Measurements from ENCODE around the gene KRT6B.
"Not testable (repeated sequence)": the region's sequence is repeated elsewhere in the genome, so short reads cannot be mapped to it uniquely, and the experiment has no call there.

KRT6B gene

DNA sequence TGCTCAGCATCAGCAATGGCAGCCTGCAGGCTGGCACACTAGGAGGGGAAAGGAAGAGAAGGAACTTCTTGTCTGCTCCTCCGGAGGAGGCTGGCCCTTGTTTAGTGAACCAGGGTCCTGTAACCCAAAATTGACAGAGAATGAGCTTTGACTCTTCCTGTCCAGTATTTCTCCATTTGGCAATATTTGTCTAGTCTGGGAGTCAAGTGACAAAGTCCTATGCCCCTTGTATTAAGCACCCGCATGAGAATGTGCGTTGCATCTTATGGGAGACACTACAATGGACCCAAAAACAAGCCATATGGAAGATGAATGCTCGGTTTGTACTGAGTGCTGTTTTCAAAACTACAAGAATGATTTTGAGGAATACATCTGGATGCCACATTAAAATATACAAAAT lies 17.9 kb upstream of the KRT6B start:
- DNase-seq (ENCODE audit: low read depth, low spot score): no peak

DNA sequence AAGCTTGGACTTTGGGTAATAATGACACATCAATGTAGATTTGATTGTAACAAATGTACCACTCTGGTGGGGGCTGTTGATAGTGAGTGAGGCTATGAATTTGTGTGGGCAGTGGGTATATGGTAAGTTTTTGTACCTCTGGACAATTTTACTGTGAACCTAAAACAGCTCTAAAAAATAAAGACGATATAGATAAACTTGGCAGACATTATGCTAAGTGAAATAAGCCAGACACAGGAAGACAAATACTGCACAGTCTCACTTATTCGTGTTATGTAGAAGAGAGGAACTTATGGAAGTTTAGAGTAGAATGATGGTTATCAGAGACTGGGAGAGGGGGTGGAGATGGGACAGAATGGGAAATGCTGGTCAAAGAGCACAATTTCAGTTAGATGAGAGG lies 13.0 kb upstream of the KRT6B start:
- no peak for DNase-seq (ENCODE audit: low read depth, low spot score)

DNA sequence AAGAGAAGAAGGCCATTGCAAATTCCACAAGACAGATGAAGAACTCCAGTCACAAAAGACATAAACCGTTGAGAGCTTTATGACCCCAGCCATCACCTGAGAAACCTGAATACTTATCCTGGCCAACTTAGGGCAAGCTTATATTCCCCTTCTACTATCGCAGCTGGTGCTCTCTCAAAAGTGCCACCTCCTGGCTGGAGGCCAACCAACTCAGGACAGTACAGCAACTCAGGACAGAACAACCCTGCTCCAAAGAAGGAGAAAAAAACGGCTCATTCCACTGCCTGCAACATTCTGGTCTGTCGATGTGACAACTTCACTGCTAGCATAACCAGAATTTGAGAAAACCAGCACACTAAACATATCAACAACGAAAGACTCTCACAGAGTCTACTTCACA lies 9.7 kb upstream of the KRT6B start:
- no peak for DNase-seq (ENCODE audit: low read depth, low spot score)

DNA sequence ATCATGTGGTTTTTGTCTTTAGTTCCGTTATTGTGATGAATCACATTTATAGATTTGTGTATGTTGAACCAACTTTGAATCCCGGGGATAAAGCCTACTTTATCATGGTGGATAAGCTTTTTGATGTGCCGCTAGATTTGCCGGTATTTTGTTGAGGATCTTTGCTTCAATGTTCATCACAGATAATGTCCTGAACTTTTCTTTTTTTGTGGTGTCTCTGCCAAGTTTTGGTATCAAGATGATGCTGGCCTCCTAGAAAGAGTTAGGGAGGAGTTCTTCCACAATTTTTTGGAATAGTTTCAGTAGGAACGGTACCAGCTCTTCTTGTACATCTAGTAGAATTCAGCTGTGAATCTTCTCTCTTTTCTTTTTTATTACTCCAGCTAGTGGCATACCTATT lies 6.9 kb upstream of the KRT6B start:
- no peak for DNase-seq (ENCODE audit: low read depth, low spot score)

DNA sequence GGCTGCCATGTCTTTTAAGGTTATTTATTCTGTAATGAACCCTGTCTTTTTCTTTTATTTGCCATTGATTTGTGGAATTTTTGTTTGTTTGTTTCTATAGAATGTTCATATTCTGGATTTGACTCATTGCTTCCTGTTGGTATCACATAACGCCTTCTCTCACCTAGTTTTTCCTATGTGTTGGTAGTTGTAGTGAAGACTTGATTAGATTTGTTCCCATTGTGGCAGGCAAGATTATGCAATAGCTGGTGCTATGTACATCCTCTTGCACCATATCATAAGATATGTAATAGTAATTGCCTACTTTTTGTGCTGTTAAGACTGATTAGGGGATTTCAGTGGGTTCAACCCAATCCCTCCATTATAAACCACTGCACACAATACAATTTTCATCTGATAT lies 3.9 kb upstream of the KRT6B start:
- DNase-seq (ENCODE audit: low read depth, low spot score): no peak

DNA sequence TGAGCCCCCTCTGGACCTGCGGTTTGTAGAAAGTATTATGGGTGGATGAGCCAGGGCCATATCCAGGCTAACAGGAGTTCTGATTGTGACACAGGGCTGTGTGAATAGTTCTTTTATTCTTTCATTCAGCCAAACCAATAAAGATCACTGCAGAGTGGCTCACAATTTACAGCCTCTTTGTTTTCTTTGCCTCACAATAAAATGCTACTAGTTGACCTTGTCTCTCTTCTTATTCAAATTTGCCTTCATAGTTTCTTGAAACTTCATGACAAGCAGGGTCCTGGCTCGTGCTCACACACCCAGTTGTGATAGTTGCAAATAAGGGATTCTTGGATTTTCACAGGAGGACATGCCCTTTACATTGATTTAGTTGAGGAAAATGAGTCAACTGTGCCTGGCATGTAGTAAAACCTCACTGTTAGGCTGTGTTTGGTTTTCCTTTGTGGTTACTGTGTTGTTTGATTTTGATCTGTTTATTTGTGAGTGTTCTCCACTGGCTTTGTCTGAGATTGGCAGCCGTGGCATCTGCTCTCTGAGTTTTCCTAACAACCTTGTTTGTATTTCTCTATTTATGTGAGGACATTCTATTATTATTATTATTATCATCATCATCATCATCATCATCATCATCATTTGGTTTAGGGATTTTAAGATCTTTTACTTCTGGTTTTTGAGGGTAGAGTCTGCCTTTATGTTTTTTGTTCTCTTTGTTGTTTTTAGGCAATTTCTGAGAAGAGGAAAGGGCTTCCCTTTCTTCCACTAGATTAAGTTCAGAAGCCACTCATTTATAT lies 2.7 kb upstream of the KRT6B start:
- no peak for DNase-seq (ENCODE audit: low read depth, low spot score)

DNA sequence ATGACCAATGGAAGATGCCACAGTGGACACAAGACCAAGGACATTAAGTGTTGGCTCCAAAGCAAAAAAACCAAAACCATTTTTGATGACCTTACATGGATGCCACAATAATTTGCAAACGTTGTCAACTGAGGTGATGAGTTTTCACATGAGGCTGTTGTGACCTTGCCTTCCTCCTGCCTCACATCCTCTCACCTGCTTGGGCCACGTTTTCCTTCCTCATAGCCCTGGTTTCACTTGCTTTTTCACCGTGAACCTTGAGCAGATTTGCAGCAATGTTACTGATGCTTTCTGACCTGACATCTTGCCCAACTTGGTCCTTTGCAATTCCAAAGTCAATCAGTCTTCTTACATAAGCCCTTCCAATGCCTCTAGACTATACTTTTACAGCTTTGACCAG lies 3.7 kb downstream of the KRT6B start:
- DNase-seq (ENCODE audit: low read depth, low spot score): no peak

DNA sequence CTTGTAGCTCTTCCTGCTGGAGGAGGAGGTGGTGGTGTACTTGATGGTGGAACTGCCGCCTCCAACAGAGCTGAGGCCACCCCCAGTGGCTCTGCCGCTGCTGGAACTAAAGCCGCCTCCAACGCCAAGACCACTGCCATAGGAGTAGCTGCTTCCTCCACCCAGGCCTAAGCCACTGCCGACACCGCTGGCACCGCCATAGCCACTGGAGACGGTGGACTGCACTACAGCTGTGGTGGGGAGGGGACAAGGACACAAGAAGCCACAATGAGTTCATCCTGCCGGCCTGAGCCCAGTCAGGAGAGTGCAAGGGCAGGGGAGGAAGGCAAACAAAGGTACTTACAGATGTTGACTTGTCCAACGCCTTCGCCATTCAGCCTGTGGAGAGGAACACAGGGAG lies 4.8 kb downstream of the KRT6B start:
- DNase-seq (ENCODE audit: low read depth, low spot score): not testable (repeated sequence)

DNA sequence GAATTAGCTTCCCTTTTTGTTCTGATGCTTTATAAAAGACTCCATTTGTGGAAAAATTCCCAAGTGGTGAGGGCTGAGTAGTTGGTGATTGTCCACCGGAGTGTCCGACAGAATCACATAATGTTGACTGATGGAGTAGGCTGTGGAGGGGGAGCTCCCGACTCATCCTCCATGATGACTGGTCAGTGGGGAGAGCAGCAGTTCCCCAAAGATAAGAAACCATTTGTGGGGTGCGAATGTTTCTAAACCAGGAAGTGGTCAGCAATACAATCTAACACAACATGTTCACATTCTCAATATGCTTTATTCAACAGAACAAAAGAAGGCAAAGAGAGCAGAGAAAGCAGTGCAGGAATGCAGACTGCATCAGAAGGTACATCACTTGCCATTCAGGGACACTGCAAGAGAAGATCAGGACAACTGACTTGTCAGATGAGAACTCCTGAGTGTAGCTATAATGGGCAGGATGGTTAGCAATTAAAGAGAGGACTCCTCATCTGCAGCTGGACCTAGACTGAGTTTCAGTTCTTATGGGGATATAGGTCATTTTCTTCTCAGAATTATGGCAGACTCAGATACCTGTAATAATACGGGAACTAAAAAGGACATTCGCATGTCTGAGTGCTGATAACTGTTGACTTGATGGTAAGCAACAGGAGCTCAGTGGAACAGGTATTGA lies 5.4 kb downstream of the KRT6B start:
- DNase-seq (ENCODE audit: low read depth, low spot score): no peak

DNA sequence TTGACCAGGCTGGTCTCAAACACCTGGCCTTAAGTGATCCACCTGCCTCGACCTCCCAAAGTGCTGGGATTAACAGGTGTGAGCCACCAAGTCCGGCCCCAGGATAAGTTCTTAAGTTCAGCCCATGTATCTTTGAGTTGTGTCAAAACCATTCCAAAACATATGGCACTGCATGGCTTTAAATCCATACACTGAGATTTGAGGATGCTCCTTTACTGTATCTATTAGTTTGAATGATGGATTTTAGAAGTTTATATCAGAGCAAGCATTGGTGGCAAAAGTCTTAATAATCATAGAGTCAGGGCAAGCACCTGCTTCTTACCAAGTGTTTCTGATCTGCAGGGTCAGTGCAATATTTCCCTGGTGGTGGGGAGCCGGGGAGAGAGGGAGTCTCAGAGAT lies 6.1 kb downstream of the KRT6B start:
- DNase-seq (ENCODE audit: low read depth, low spot score): no peak

DNA sequence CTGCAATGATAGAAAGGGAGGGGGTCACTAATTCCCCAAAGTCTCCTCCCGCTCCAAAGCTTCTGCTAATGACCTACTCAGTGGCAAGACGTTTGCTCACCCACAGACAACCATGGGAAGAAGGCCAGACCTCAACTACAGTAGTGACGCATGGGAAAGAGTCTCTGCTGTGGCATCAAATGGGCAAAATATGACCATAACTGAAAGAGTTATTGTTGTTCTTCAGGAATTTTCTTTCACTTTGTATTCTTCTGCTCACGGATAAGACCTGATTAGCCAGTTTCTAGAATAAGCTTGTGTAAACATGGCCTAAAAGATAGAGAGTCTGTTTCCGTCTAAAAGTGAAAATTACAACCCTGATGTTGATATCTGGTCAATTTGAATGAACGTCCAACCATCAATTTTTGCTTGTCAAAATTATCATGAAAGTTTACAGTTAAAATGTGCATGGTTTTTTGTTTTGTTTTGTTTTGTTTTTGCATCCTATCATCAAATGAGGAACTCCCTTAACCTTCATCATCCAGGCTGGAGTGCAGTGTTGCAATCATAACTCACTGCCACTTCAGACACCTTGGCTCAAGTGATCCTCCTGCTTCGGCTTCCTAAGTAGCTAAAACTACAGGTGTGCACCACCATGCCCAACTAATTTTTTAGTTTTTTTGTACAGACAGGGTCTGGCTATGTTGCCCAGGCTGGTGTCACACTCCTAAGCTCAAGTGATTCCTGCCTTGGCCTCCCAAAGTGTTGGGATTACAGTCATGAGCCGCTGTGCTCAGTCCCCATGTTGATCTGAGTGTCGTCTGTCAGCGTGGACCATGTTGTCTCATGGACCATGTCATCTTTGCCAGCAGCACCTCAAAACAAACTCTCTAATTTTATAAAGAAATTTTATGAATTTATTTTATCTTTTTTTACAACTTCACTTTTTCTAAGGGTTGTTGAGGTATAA lies 7.0 kb downstream of the KRT6B start:
- DNase-seq (ENCODE audit: low read depth, low spot score): no peak

DNA sequence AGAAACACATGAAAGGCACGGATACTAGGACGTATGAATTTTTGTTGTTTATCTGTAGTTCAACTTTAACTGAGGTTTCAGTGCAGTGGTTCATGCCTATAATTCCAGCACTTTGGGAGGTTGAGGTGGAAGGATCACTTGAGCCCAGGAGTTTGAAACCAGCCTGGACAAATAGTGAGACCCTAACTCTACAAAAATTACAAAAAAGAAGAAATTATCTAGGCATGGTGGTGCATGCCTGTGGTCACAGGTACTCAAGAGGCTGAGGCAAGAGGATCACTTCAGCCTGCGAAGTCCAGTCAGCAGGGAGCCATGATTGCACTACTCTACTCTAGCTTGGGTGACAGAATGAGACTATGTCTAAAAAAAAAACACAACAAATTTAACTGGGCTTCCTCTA lies 8.0 kb downstream of the KRT6B start:
- no peak for DNase-seq (ENCODE audit: low read depth, low spot score)

DNA sequence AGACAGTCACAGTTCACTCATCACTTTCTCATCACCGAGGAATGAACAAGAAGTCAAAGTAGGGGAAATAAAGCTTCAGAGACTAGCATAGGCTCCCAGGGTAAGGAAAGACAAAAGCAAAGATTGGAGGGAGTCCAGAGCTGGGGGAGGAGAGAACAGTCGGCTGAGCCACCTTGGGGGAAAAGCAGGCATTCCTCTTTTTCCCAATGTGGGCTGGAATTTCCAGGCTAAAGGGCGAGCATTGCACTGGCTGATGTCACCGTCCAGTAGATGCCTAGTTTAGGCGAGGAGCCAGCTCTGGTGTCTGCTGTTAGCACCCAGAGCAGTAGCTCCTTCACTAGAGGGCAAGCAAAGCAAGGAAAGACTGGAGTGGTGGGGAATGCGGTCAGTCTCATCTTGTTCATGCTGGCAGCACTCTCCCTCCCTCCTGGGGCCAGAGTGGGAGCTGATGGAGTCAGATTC lies 9.3 kb downstream of the KRT6B start:
- DNase-seq (ENCODE audit: low read depth, low spot score): peak; percentile 87

DNA sequence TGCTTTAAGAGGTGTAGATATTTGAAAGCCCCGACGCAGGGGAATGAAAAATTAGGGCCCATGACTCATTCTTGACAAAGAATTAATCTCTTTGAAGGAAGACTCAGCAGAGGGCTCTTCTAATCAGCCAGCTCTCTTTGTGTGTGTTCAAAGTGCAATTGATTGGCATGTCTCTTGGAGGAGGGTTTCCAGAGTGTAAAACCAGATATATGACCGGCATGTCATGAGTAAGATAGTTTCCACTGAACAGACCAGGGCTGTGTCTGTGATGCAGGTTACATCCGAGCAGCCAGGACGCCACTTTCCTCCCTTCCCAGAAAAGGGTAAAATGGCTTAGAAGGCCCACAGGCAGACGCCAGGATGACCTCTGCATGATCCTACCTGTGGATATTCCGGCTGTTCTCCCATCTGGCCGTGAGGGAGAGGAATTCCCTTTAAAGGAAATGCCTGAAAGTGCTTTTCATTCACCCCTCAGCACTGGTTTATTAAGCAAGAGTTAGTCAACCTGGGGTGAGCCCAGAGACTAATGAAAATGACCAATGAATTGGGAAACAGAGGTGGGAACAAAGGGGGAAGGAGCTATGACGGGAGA lies 10.5 kb downstream of the KRT6B start:
- DNase-seq (ENCODE audit: low read depth, low spot score): peak; percentile 36

DNA sequence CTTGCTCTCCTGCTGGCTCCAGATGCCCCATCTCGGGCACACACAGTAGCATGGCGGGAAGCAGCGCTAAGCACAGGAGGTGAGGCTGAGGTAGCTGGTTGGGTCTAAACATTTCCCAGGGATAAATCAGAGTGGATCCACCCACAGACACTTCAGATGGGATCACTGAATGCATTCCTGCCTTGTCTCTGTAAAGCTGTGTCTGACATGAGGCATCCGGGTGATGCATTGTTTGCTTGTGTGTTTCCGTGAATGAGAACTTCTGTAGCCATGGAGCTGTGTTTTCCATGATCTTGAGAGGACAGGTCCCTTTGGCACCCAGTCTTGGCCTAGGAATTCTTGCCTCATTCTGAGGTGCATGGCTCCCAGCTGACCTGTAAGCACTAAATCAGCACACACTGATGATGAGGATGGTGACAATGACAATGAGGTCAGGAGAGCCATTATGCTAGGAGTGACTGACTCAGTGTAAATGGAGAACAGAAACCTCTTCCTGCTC lies 11.1 kb downstream of the KRT6B start:
- peak; percentile 36 for DNase-seq (ENCODE audit: low read depth, low spot score)

DNA sequence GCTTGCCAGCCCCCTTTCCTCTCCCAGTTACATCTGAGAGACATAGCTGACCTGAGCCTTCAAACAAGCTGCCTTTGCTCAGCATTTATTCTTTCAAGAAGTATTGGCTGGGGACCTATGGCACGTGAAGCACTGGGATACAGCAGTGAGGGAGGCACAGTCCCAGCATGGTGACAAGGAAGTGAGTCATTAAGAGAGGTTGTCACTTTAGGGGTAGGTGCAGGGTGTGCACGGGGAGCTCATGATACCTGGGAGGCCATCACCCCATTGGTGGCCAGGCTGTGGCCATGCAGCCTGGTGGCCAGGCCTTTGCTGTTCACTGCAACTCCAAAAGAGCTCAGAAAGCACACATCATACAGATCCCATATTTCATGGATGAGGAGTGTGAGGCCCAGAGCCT lies 12.1 kb downstream of the KRT6B start:
- DNase-seq (ENCODE audit: low read depth, low spot score): no peak

DNA sequence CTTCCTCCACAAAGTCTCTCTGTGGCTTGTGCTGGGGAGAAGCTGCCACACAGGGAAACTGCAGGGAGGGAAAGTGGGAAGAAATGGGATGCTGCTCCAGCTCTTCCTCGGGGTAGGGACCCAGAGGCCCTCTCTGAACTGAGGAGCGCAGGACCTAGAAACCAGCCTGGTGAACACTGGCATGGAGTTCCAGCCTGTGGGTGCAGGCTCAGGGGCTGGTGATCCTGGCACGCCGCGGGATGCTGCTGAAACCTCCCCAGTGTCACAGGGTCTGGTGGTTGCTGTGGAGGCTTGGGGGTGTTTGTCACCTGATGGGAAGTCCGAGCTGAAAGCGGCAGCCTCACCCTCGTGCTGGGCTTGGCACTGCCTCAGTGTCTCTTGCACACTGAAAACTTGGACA lies 12.5 kb downstream of the KRT6B start:
- no peak for DNase-seq (ENCODE audit: low read depth, low spot score)

DNA sequence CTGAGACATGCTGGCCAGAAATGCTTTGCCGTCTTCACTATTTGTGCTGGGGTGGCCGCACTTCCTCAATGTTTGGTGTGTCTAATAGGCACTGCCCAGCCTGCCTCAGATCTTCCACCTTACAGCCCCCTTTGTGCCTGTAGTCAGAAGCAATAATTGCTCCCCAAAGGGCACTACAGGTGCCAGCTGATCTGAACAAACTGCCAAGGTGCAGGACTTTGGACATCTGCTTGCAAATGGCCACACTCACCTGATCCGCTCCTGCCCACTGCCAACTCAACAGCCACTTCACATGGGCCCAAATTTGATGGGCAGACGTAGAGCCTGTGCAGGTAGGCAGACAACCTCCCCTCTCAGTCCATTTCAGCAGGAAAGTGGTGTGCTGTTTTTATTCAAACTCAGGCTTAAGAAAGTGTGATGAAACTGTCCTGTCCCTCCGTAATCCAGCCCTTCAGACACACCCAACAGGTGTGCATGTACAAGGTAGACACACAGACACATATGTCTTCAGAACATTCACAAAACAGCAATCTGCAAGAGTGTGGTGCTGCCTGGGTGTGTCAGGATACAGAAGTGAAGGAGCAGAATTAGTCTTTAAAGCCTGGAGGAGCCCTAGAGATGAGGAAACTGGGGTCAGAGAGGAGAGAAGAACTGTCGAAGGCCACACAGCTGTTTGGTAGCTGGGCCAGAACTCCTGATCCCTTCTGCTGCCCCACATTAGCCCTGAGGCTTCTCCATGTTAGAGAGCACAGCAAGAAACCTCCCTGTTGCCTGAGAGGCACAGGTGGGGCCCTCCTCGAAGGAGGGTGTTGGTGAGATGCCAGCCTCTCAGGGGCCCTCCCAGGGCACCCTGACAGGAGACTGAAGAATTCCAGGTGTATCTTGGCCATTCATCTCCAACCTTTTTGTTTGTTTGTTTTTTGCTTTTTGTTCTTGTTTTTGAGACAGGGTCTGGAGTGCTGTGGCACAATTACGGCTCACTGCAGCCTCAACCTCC lies 13.3 kb downstream of the KRT6B start:
- DNase-seq (ENCODE audit: low read depth, low spot score): no peak

DNA sequence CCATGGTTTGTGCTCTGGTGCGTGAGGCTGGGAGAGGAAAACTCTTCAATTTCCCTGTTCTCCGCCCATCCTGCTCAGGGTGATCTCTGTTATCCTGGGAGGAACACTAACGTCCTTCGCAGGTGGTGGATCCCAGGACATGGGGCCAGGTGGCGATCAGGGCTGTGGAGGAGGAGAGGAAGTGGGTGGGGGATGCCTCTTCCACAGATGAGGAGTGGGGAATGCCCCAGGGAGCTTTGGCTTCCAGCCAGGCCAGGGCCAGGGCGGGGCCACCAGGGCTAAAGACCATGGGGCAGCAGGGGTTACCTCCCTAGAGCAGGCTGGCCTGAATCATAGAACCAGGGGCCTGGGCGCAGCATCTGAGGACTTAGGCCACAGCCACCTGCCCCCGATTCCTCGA lies 14.4 kb downstream of the KRT6B start:
- DNase-seq (ENCODE audit: low read depth, low spot score): no peak

DNA sequence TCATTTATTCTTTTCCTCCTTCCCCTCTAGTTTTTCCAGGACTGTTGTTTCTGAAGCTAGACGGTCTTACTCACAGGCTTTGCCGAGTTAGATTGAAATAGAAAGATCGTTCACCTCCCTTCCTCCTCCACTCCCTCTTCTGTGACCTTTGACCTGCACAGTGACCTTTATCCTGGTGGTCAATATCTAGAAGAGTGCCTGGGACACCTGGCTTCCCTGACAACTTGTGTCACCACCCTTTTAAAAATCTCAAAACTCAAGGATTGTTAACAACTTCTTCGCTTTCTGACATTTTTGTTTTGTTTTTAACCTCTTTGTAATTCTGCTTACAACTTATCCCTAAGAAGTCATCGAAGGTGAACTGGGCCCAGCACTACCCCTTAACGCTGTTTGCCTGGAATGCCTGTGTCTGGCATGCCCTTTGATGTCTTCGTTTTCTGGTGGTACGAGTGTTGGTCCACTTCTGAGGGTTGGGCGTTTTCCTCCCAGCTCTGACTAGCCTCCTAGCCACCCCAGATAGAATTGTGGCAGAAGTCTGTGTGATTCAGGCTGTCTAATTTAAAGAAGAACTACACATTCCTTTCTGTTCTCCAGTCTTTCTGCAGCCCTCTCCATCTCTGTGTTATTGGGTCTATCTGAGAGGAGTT lies 15.0 kb downstream of the KRT6B start:
- no peak for DNase-seq (ENCODE audit: low read depth, low spot score)

All from ELF-1 (cell line).